ENCODE results near the gene POC1B.

DNA sequence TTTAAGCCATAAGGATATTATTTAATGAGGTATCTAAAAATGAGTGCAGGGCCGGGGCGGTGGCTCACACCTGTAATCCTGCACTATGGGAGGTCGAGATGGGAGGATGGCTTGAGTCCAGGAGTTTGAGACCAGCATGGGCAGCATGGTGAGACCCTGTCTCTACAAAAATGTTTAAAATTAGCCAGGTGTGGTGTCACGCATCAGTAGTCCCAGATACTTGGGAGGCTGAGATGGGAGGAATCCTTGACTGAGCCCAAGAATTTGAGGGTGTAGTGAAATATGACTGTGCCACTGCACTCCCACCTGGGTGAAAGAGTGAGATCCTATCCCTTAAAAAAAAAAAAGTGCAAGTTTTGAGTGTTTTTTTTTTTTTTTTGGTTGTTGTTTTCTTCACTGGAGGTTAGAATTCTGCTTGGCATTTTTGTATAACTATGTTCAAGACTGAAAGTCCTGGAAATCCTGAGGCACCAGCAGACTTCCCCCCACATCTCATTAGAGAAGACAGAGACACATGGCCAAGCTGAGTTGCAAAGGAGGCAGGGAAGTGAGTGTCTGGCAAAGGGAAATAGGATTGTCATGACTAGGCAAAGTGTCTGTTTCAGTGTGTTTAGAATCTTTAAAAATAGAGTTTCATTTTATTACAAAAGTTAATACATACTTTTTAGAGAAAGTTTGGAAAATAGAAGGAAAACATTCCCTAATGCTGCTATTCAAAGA, 120.1 kb downstream of the POC1B start:
- TF ChIP-seq, protein P1, sequence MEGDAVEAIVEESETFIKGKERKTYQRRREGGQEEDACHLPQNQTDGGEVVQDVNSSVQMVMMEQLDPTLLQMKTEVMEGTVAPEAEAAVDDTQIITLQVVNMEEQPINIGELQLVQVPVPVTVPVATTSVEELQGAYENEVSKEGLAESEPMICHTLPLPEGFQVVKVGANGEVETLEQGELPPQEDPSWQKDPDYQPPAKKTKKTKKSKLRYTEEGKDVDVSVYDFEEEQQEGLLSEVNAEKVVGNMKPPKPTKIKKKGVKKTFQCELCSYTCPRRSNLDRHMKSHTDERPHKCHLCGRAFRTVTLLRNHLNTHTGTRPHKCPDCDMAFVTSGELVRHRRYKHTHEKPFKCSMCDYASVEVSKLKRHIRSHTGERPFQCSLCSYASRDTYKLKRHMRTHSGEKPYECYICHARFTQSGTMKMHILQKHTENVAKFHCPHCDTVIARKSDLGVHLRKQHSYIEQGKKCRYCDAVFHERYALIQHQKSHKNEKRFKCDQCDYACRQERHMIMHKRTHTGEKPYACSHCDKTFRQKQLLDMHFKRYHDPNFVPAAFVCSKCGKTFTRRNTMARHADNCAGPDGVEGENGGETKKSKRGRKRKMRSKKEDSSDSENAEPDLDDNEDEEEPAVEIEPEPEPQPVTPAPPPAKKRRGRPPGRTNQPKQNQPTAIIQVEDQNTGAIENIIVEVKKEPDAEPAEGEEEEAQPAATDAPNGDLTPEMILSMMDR (conservative IDR thresholded peaks at IDR 0.05) = no peak
- TF ChIP-seq ZFX (IDR thresholded peaks at IDR 0.05) = no peak
